HepG2 (cell line): ENCODE results near the gene PRSS36. TPM values are rescaled to one million over a fixed set of nuclear protein-coding genes. Genes with fewer than 3 reads are reported as not detected.

Experiments
- EZH2 ChIP-seq: conservative IDR thresholded peaks from 2 replicates; pipeline ENCODE4 v1.6.1; 2012; ENCODE audit warnings: mild to moderate bottlenecking, low read depth, low read length, moderate library complexity
- TEAD3 ChIP-seq: optimal IDR thresholded peaks from 2 replicates; pipeline ENCODE3; 2016; ENCODE audit warnings: borderline replicate concordance
- TFE3 ChIP-seq: IDR thresholded peaks from 2 replicates; pipeline ENCODE4 v1.6.1; 2016
- THAP9 ChIP-seq: sonication (generic); formaldehyde crosslinking; IDR thresholded peaks from 2 replicates; pipeline ENCODE4; 2020; ENCODE audit warnings: missing genetic modification reagents, mild to moderate bottlenecking, borderline replicate concordance
- TRAFD1 ChIP-seq: sonication (generic); formaldehyde crosslinking; IDR thresholded peaks from 2 replicates; pipeline ENCODE4 v1.5.1; 2020; ENCODE audit warnings: missing genetic modification reagents, mild to moderate bottlenecking, borderline replicate concordance
- ZBTB21 ChIP-seq: sonication (generic); formaldehyde crosslinking; IDR thresholded peaks from 2 replicates; pipeline ENCODE4 v1.4.0; 2020; ENCODE audit warnings: missing genetic modification reagents
- ZNF331 ChIP-seq: sonication (generic); formaldehyde crosslinking; IDR thresholded peaks from 2 replicates; pipeline ENCODE4 v1.4.0; 2020; ENCODE audit warnings: missing genetic modification reagents
- ZNF713 ChIP-seq: sonication (generic); formaldehyde crosslinking; IDR thresholded peaks from 2 replicates; pipeline ENCODE4 v1.4.0; 2020; ENCODE audit warnings: mild to moderate bottlenecking, missing genetic modification reagents
- ZNF766 ChIP-seq: sonication (generic); formaldehyde crosslinking; IDR thresholded peaks from 2 replicates; pipeline ENCODE4 v1.5.0; 2020; ENCODE audit warnings: missing genetic modification reagents, borderline replicate concordance
- ZNF782 ChIP-seq: sonication (generic); formaldehyde crosslinking; IDR thresholded peaks from 2 replicates; pipeline ENCODE4 v1.4.0; 2020; ENCODE audit warnings: missing genetic modification reagents, mild to moderate bottlenecking, borderline replicate concordance
- polyA plus RNA-seq, 8 experiments: library from polyadenylated mRNA; depleted of rRNA in 3 of 8; stranded (reverse) in 7 of 8; unstranded in 1 of 8; fragments of >200 nt; fragmentation: Illumina TruSeq in 4 of 8; extraction: Trizol in 4 of 8; gene quantifications; 2 replicates each; pipeline versions ENCODE4 v1.2.1 to v1.2.3, GENCODE V29; 2011 to 2016; ENCODE audit warnings: low read depth in 4 of 8, missing spikeins in 1 of 8, mixed read lengths in 1 of 8; ENCODE audit not compliant: insufficient read depth in 1 of 8
- total RNA-seq, 5 experiments: library from RNA; depleted of rRNA; stranded (reverse); fragments of >200 nt; fragmentation: Illumina TruSeq; extraction: Trizol; gene quantifications; 2 replicates each; pipeline ENCODE4 v1.2.3, GENCODE V29; 2016; ENCODE audit warnings: low read depth in 1 of 5
- TF ChIP-seq, protein P1 (sequence below): sonication (generic); formaldehyde crosslinking; IDR thresholded peaks from 2 replicates; pipeline ENCODE4 v1.5.1; 2020; ENCODE audit warnings: mild to moderate bottlenecking, missing genetic modification reagents, borderline replicate concordance
- TF ChIP-seq, protein P2 (sequence below): sonication (generic); formaldehyde crosslinking; IDR thresholded peaks from 2 replicates; pipeline ENCODE4 v1.4.0; 2020; ENCODE audit warnings: missing genetic modification reagents

The PRSS36 gene
- total and polyA plus RNA-seq, 2 of the 13 experiments (the other 11 are each of a cell fraction or from before 2014, with no cell fraction given), result 1.5 to 2.1 TPM

GRCh38 chr16:31138621-31139578 lies 11.0 kb downstream of the PRSS36 start (continued):
- TF ChIP-seq, protein P1, sequence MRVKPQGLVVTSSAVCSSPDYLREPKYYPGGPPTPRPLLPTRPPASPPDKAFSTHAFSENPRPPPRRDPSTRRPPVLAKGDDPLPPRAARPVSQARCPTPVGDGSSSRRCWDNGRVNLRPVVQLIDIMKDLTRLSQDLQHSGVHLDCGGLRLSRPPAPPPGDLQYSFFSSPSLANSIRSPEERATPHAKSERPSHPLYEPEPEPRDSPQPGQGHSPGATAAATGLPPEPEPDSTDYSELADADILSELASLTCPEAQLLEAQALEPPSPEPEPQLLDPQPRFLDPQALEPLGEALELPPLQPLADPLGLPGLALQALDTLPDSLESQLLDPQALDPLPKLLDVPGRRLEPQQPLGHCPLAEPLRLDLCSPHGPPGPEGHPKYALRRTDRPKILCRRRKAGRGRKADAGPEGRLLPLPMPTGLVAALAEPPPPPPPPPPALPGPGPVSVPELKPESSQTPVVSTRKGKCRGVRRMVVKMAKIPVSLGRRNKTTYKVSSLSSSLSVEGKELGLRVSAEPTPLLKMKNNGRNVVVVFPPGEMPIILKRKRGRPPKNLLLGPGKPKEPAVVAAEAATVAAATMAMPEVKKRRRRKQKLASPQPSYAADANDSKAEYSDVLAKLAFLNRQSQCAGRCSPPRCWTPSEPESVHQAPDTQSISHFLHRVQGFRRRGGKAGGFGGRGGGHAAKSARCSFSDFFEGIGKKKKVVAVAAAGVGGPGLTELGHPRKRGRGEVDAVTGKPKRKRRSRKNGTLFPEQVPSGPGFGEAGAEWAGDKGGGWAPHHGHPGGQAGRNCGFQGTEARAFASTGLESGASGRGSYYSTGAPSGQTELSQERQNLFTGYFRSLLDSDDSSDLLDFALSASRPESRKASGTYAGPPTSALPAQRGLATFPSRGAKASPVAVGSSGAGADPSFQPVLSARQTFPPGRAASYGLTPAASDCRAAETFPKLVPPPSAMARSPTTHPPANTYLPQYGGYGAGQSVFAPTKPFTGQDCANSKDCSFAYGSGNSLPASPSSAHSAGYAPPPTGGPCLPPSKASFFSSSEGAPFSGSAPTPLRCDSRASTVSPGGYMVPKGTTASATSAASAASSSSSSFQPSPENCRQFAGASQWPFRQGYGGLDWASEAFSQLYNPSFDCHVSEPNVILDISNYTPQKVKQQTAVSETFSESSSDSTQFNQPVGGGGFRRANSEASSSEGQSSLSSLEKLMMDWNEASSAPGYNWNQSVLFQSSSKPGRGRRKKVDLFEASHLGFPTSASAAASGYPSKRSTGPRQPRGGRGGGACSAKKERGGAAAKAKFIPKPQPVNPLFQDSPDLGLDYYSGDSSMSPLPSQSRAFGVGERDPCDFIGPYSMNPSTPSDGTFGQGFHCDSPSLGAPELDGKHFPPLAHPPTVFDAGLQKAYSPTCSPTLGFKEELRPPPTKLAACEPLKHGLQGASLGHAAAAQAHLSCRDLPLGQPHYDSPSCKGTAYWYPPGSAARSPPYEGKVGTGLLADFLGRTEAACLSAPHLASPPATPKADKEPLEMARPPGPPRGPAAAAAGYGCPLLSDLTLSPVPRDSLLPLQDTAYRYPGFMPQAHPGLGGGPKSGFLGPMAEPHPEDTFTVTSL (CRISPR knock-in tag), result no peak
- TF ChIP-seq ZNF782 (CRISPR knock-in tag), result 0 out of 2 replicates have a peak, but pooled peaks have one; percentile 35
- TF ChIP-seq EZH2, result no peak
- 0 out of 2 replicates have a peak, but pooled peaks have one; percentile 43 for TF ChIP-seq ZNF766 (CRISPR knock-in tag)
- TF ChIP-seq THAP9, result no peak
- 0 out of 2 replicates have a peak, but pooled peaks have one; percentile 15 for TF ChIP-seq ZNF713 (CRISPR knock-in tag)
- no peak for TF ChIP-seq ZNF331 (CRISPR knock-in tag)
- TF ChIP-seq ZBTB21 (CRISPR knock-in tag), result 0 out of 2 replicates have a peak, but pooled peaks have one; percentile 9
- TF ChIP-seq, protein P2, sequence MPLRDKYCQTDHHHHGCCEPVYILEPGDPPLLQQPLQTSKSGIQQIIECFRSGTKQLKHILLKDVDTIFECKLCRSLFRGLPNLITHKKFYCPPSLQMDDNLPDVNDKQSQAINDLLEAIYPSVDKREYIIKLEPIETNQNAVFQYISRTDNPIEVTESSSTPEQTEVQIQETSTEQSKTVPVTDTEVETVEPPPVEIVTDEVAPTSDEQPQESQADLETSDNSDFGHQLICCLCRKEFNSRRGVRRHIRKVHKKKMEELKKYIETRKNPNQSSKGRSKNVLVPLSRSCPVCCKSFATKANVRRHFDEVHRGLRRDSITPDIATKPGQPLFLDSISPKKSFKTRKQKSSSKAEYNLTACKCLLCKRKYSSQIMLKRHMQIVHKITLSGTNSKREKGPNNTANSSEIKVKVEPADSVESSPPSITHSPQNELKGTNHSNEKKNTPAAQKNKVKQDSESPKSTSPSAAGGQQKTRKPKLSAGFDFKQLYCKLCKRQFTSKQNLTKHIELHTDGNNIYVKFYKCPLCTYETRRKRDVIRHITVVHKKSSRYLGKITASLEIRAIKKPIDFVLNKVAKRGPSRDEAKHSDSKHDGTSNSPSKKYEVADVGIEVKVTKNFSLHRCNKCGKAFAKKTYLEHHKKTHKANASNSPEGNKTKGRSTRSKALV (CRISPR knock-in tag), result peak; percentile 63; the same call in 1 of the 2 replicates
- TF ChIP-seq TFE3 (CRISPR knock-in tag), result no peak
- peak; percentile 76 for TF ChIP-seq TEAD3 (CRISPR knock-in tag)
- TF ChIP-seq TRAFD1 (CRISPR knock-in tag), result peak; percentile 78; the same call in 1 of the 2 replicates
